ENCODE measurements around the gene BTBD10.

BTBD10 gene

DNA sequence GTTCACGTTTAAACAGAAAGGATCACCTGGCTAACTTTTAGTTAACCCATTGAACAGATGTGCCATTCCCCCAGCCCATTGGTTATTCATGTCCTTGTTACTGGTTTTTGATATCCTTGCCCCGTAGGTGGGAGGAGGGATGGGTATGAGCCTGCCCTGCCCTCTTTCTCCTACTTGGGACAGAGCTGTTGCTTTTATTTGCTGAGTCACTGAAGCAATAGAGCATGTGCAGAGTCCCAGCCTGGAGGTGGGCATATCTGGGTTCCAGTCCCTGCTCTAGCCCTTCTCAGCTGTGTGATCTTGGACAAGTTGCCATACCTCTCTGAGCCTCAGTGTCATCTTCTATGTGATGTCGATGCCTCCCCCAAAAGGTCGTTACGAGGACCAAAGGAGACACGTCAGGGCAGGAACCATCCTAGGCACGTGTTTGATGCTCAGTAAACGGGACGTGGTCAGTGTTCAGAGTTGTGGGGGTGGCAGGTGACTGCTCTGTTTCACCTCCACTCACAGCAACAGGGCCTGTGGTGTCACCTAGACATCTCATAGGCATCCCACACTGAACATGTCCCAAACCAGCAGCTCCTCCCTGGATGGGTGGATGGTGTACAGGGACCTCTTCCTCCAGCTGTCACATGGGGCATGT is 124.5 kb downstream of the BTBD10 start:
- TF ChIP-seq CTCF (IDR thresholded peaks at IDR 0.05; ENCODE audit: insufficient read depth, low read depth, low read length, missing control alignments), result no peak
- no peak for DNase-seq (ENCODE audit: low read depth)
- H3K4me3 ChIP-seq (ENCODE audit: low read depth, low read length), result peak overlapping the region; percentile 21; the same call in 1 of the 2 replicates

DNA sequence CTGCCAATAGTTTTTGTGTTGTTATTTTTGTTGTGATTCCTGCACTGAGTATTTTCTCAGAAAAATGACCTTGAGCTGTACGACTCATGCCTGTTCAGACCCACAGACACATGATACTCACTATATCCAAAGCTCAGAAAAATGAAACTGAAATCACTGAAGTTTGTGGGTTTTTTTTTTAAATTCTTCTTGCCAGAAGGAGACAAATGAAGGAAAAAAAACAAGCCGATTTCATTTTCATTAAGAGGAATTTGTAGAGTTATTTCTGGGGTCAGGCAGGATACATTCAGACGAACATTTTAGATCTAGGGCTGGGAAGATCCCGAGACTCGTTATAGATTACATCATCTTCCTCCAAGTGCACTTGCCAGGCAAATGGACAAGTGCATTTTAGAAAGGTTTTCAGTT is 125.0 kb downstream of the BTBD10 start:
- TF ChIP-seq CTCF (IDR thresholded peaks at IDR 0.05; ENCODE audit: insufficient read depth, low read depth, low read length, missing control alignments), result no peak
- peak overlapping the region; percentile 21; the same call in 1 of the 2 replicates for H3K4me3 ChIP-seq (ENCODE audit: low read depth, low read length)
- DNase-seq (ENCODE audit: low read depth), result peak; percentile 44
